Esophagus mucosa (tissue), 1 donor: ENCODE results near the gene CCR5AS.
"Not testable (repeated sequence)": the region's sequence is repeated elsewhere in the genome, so short reads cannot be mapped to it uniquely, and the experiment has no call there.

Source experiments
- ATAC-seq: fragments of 200-7000 bp; cut with Tn5 transposase; one replicate; pipeline ENCODE4 v1.9.1; 2020
- donor health status: DM: yes; HTN: yes; CAD: no.

Gene CCR5AS

GRCh38 chr3:46406788-46407611 lies at the start of gene CCR5AS, which contains the start of gene CCRL2:
CCR5AS (minus strand) TSS chr3:46407066.
CCRL2 (plus strand) TSS chr3:46407259; CDS start chr3:46408080, 821 bp downstream.
- peak; percentile 72 for ATAC-seq

GRCh38 chr3:46456118-46456517 lies 49.3 kb upstream of the CCR5AS start:
- no peak for ATAC-seq

DNA sequence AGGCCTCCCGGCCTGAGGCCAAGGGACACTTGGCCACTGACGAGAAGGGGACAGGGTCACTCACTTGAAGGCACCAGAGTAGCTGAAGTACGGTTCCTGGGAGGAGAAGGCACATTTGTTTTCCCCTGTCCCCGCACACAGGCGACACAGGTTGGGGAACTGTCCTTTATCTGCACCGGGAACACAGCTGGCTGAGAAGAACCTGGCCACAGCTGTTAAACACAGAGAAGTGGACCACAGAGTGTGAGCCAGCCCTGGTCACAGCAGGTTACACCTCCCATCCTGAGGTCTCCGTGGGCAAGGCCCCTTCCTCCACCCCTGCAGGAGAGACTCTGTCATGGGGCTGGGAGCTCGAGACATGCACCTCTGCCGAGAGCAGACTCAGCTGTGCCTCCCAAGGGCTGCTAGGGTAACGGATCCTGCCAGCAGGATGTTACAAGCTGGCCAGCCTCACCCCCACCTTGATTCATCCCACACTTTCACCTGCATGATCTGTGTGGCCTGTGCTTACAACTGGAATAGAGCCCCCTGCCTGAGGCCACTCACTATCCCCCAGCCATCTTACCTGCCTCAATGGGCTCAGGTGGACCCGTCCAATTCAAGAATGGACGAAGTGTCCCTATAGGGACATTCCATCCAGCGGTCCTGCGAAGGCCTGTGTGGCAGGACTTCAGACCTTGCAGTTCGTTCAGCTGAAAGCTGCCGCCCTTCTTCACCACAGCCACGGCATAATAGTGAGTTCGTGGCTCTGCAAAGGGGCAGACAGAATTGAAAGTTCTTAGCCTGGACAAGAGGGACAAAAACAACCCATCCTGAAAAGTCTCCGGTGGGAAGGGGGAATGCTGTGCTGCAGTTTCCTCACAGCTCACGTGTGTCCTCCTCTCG lies 48.6 kb upstream of the CCR5AS start:
- peak; percentile 17 for ATAC-seq

DNA sequence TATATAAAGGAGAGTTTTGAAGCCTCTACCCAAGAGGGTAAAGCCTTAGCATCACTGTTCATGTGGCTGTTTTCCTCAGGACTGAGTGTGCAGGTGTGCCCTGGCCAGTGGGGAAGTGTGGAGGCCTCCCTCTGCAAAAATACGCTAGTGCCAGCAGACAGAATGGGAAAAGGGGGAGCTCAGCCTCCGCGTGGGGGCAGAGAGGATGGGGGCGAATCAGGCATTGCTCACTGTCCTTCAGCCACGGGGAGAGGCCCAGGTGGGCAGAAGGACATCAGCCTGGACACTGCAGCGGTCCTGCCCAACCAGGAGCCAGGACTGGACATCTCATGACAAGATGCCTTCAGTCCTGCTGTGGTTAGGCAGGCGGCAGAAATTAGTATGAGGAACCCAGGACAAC lies 47.7 kb upstream of the CCR5AS start:
- ATAC-seq: no peak

- no peak for ATAC-seq
Measured at GRCh38 chr3:46454209-46454595, 47.3 kb upstream of the CCR5AS start.

GRCh38 chr3:46453526-46454208 lies 46.8 kb upstream of the CCR5AS start:
- ATAC-seq: no peak

- no peak for ATAC-seq
Measured at GRCh38 chr3:46449755-46450552, 43.1 kb upstream of the CCR5AS start.

DNA sequence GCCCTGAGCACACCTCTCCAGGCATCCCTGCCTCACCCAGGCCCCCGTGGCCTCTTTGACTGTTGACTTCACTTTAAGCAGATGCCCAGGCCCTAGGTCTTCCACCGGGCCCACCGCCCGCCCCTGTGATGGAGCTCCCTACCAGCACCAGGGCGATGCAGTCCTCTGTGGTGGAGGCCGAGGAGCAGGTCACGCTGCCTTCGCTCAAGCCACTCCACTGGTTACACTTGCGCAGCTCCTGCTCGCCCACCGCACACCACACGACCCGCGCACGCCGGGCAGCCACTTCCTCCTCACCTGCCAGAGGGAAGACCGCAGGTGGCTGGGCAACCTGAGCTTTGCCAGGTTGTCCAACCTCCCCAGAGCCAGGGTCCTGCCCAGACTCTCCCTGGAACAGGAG lies 41.9 kb upstream of the CCR5AS start:
- no peak for ATAC-seq

DNA sequence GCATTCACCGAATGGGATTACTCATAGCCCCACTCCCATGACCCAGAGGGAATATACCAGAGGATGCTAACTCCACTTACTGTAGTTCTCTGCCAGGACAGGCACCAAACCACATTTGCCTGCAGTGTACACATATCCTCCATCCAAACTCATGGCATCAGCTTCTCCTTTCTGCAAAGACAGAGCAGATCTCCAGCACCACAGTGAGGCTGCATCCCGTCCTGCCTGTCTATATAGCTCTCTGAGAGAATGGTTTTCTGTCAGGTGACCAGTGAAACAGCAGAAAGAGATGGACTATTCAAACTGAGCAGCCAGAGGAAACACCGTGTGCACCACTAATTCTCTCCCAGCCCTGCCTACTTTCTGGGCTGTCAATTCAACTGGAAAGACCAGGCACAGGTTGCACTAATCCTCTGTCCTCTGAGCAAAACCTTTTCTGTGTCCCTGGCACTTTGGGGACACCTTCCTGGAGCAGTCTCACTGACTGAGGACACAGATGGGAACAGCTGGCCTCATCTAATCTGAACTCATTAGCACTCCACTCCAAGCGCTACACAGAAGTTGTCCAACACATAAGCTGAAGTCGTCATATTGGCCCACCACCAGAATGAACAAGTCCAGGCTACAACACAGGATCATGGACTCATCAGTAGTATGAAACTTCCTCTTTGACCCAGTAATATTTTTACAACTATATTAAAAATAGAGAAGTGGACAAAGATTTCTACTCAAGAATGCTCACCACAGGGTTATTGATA lies 40.5 kb upstream of the CCR5AS start:
- no peak for ATAC-seq

GRCh38 chr3:46442576-46443530 lies 36.0 kb upstream of the CCR5AS start:
- no peak for ATAC-seq

DNA sequence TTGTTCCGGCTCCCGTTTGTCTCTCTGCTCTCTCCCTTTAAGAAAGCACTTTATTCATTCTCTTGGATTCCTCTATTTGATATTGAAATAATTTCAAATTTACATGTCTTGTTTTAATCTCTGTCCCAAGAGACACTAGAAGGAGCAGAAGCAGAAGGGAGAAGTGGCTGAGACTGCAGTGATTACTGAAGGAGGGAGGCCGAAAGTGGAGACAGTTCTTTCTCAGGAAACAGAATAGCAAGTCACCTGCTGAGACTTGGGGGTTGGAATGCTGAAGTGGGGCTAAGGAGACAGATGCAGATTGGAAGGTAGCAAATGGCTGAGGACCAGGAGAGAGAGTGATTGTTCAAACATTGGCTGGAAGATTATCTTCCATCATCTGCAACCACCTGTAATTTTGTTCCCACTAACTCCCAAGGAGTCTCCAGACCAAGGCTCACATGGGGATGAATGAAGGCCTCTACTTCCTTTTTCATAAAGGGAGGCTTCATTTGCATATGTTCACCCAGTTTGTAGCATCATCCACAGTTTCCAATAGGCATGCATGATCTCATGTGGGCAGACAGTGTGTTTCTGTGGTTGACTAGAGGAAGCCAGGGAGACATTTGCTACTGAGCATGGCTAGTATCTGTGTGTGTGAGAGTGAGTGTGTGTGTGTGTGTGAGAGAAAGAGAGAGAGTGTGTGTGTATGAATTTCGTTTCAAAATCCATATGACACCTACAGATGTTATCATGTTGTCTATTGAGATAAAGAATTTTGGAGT lies 33.8 kb upstream of the CCR5AS start:
- peak; percentile 68 for ATAC-seq

DNA sequence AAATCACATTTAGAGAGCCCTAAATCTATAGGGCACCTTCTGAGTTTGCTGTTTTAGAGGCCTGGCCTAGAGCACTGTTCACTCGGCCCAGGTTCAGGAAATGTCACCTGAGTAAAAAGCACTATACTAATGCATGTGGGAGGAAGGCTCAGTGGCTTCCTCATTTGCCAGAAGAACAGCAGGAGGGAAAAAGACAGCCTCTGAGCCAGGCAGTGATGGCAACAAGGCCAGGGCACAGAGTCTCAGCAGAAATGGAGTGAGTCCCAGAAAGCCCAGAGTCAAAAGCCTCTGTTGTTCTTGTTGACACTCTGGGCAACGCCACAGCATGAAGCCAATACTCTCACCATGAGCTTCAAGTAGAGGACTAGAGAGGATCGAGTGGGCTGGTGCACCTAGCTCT lies 32.0 kb upstream of the CCR5AS start:
- ATAC-seq: no peak

DNA sequence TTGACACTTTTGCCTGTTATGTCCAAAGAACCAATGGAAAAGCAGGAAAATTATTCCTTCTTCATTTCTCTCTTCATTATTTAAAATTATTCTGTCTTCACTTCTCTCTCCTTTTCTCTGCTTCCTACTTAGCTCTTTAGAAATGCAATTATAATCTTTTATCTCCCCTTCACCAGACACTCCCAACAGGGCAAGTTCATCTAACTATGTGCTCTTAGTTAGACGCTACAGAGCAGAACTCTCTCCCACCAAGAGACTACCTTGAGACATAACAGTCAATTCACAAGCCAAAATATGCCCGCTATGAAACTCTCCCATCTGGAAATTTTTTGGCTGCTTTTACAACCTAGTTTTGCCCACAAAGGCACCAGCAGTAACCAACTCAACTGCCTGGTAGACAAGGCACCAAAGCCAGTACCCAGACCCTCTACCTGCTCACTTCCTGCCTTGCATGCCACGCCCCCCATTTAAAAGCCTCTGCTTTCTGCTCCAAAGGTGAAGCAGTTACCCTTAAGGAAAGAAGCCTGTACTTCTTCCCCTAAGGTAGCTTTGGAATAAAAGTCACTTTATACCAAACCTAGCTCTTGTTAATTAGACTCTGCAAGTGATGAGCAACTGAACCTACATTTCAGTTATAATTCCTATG lies 28.3 kb upstream of the CCR5AS start:
- ATAC-seq: no peak

- ATAC-seq: no peak
Measured at GRCh38 chr3:46433841-46434240, 27.0 kb upstream of the CCR5AS start.

DNA sequence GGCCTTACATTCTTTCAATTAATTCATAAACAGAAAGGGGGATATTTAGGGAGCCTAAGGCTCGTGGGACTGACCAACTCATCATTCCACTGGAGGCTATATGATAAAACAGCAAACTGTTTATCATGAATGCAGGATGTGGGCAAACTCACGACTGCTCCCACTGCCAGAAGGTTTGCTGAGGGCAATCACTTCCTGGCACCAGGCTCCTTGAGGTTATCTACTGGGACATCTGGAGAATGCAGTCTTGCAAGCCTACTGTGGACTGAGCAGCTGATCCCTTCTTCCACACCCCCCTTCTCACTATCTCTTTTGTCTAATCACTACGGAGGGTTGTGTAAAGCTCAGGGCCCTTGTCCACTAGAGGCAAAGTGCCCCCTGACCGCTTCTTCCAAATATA lies 26.3 kb upstream of the CCR5AS start:
- ATAC-seq: not testable (repeated sequence)

DNA sequence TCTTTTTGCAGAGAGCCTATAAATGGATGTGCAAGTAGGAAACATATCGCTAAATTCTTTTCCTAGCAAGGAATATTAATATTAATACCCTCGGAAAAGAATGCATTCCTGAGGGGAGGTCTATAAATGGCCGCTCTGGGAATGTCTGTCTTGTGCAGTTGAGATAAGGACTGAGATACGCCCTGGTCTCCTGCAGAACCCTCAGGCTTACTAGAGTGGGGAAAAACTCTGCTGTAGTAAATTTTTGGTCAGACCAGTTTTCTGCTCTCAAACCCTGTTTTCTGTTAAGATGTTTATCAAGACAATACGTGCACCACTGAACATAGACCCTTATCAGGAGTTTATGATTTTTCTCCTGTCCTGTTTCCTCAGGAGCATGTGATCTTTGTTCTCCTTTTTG lies 25.0 kb upstream of the CCR5AS start:
- not testable (repeated sequence) for ATAC-seq

- ATAC-seq: not testable (repeated sequence)
Measured at GRCh38 chr3:46430879-46431278, 24.0 kb upstream of the CCR5AS start.

- peak; percentile 97 for ATAC-seq
Measured at GRCh38 chr3:46429671-46430070, 22.8 kb upstream of the CCR5AS start.

- peak; percentile 49 for ATAC-seq
Measured at GRCh38 chr3:46429250-46429649, 22.4 kb upstream of the CCR5AS start.
